ENCODE data around the gene LGALS9. TPM values are rescaled to one million over a fixed set of nuclear protein-coding genes. Genes with fewer than 3 reads are reported as not detected.
"Not testable (repeated sequence)": the region's sequence is repeated elsewhere in the genome, so short reads cannot be mapped to it uniquely, and the experiment has no call there.

Gene LGALS9
- total RNA-seq, 1 donor from 2014 or later: 9.4 TPM

- Histone ChIP-seq H3K79me2 (ENCODE audit: insufficient read depth, low read length) (no peaks in the 10 kb centered on the region), H3K4me1 (ENCODE audit: insufficient read depth, low read length) (no peaks in the 10 kb centered on the region), H3K4me2 (ENCODE audit: low read length) (no peak overlapping the region), H3K4me3 (ENCODE audit: insufficient read depth, low read depth, low read length) (no peak overlapping the region), H3K27ac (ENCODE audit: low read depth, low read length) (no peak overlapping the region), H3K27me3 (ENCODE audit: insufficient read depth, low read length) (no peaks in the 10 kb centered on the region), H3K9me3 (ENCODE audit: insufficient read depth, low read depth, low read length) (no peaks in the 10 kb centered on the region), H4K20me1 (ENCODE audit: insufficient read depth, low read length) (no peaks in the 10 kb centered on the region), H2AFZ (ENCODE audit: low read depth, low read length) (no peak overlapping the region), H3K9ac (ENCODE audit: low read length) (no peak overlapping the region), H3K36me3 (ENCODE audit: insufficient read depth, low read length) (no peaks in the 10 kb centered on the region)
- no peaks in the 10 kb centered on the region for H3K4me1 Mint-ChIP-seq (ENCODE audit: low read depth, unreplicated experiment)
- TF ChIP-seq CTCF (IDR thresholded peaks at IDR 0.05; ENCODE audit: insufficient read depth, low read depth, low read length): no peak
- TF ChIP-seq EZH2 (IDR thresholded peaks at IDR 0.05; ENCODE audit: insufficient read depth, low read length): no peak
- H3K27me3 Mint-ChIP-seq (ENCODE audit: low read depth, unreplicated experiment): peaks cover 37% of the 10 kb centered on the region
- H3K4me3 Mint-ChIP-seq (ENCODE audit: unreplicated experiment): no peak overlapping the region
- H3K9me3 Mint-ChIP-seq (ENCODE audit: unreplicated experiment): no peaks in the 10 kb centered on the region
- no peak overlapping the region for H3K27ac Mint-ChIP-seq (ENCODE audit: unreplicated experiment)
- DNase-seq (ENCODE audit: low read depth) (no peak), FAIRE-seq (no peak)
- H3K36me3 Mint-ChIP-seq (ENCODE audit: low read depth, unreplicated experiment): no peaks in the 10 kb centered on the region
Observed at GRCh38 chr17:27663936-27664605, 33.1 kb downstream of the LGALS9 start.

- peaks cover 38% of the 10 kb centered on the region for H3K27me3 Mint-ChIP-seq (ENCODE audit: low read depth, unreplicated experiment)
- H3K9me3 ChIP-seq (ENCODE audit: insufficient read depth, low read depth, low read length): no peaks in the 10 kb centered on the region
- H3K4me1 ChIP-seq (ENCODE audit: insufficient read depth, low read length): no peaks in the 10 kb centered on the region
- H3K4me3 Mint-ChIP-seq (ENCODE audit: unreplicated experiment): no peak overlapping the region
- H3K36me3 Mint-ChIP-seq (ENCODE audit: low read depth, unreplicated experiment): no peaks in the 10 kb centered on the region
- no peak overlapping the region for H3K27ac Mint-ChIP-seq (ENCODE audit: unreplicated experiment)
- H3K79me2 ChIP-seq (ENCODE audit: insufficient read depth, low read length): no peaks in the 10 kb centered on the region
- H3K27ac ChIP-seq (ENCODE audit: low read depth, low read length): no peak overlapping the region
- no peak for TF ChIP-seq CTCF (IDR thresholded peaks at IDR 0.05; ENCODE audit: insufficient read depth, low read depth, low read length)
- TF ChIP-seq EZH2 (IDR thresholded peaks at IDR 0.05; ENCODE audit: insufficient read depth, low read length): no peak
- DNase-seq (ENCODE audit: low read depth): no peak
- H3K9ac ChIP-seq (ENCODE audit: low read length): no peak overlapping the region
- H3K4me1 Mint-ChIP-seq (ENCODE audit: low read depth, unreplicated experiment): no peaks in the 10 kb centered on the region
- FAIRE-seq: no peak
- H3K9me3 Mint-ChIP-seq (ENCODE audit: unreplicated experiment): no peaks in the 10 kb centered on the region
- no peaks in the 10 kb centered on the region for H3K36me3 ChIP-seq (ENCODE audit: insufficient read depth, low read length)
- no peaks in the 10 kb centered on the region for H4K20me1 ChIP-seq (ENCODE audit: insufficient read depth, low read length)
- no peak overlapping the region for H3K4me2 ChIP-seq (ENCODE audit: low read length)
- H2AFZ ChIP-seq (ENCODE audit: low read depth, low read length): no peak overlapping the region
- H3K4me3 ChIP-seq (ENCODE audit: insufficient read depth, low read depth, low read length): no peak overlapping the region
- H3K27me3 ChIP-seq (ENCODE audit: insufficient read depth, low read length): no peaks in the 10 kb centered on the region
Observed at GRCh38 chr17:27664606-27664965, 33.6 kb downstream of the LGALS9 start.

- H3K79me2 ChIP-seq (ENCODE audit: insufficient read depth, low read length): no peaks in the 10 kb centered on the region
- FAIRE-seq (no peak), DNase-seq (ENCODE audit: low read depth) (no peak)
- no peaks in the 10 kb centered on the region for H3K4me1 ChIP-seq (ENCODE audit: insufficient read depth, low read length)
- H3K27me3 ChIP-seq (ENCODE audit: insufficient read depth, low read length): no peaks in the 10 kb centered on the region
- H4K20me1 ChIP-seq (ENCODE audit: insufficient read depth, low read length): no peaks in the 10 kb centered on the region
- TF ChIP-seq EZH2 (IDR thresholded peaks at IDR 0.05; ENCODE audit: insufficient read depth, low read length): no peak
- TF ChIP-seq CTCF (IDR thresholded peaks at IDR 0.05; ENCODE audit: insufficient read depth, low read depth, low read length): no peak
- no peaks in the 10 kb centered on the region for H3K36me3 Mint-ChIP-seq (ENCODE audit: low read depth, unreplicated experiment)
- no peaks in the 10 kb centered on the region for H3K36me3 ChIP-seq (ENCODE audit: insufficient read depth, low read length)
- H3K9ac ChIP-seq (ENCODE audit: low read length): no peak overlapping the region
- H3K4me3 Mint-ChIP-seq (ENCODE audit: unreplicated experiment): no peak overlapping the region
- H3K27ac ChIP-seq (ENCODE audit: low read depth, low read length): no peak overlapping the region
- no peak overlapping the region for H3K4me3 ChIP-seq (ENCODE audit: insufficient read depth, low read depth, low read length)
- no peak overlapping the region for H2AFZ ChIP-seq (ENCODE audit: low read depth, low read length)
- H3K9me3 ChIP-seq (ENCODE audit: insufficient read depth, low read depth, low read length): no peaks in the 10 kb centered on the region
- no peak overlapping the region for H3K27ac Mint-ChIP-seq (ENCODE audit: unreplicated experiment)
- H3K9me3 Mint-ChIP-seq (ENCODE audit: unreplicated experiment): no peaks in the 10 kb centered on the region
- no peak overlapping the region for H3K4me2 ChIP-seq (ENCODE audit: low read length)
- H3K27me3 Mint-ChIP-seq (ENCODE audit: low read depth, unreplicated experiment): peaks cover 45% of the 10 kb centered on the region
- no peaks in the 10 kb centered on the region for H3K4me1 Mint-ChIP-seq (ENCODE audit: low read depth, unreplicated experiment)
Observed at GRCh38 chr17:27665549-27665948, 34.6 kb downstream of the LGALS9 start.

- H3K36me3 Mint-ChIP-seq (ENCODE audit: low read depth, unreplicated experiment); H3K4me3 Mint-ChIP-seq (ENCODE audit: unreplicated experiment); H3K9me3 ChIP-seq (ENCODE audit: insufficient read depth, low read depth, low read length); H2AFZ ChIP-seq (ENCODE audit: low read depth, low read length); H3K4me1 ChIP-seq (ENCODE audit: insufficient read depth, low read length); H3K9me3 Mint-ChIP-seq (ENCODE audit: unreplicated experiment); H3K79me2 ChIP-seq (ENCODE audit: insufficient read depth, low read length); H3K36me3 ChIP-seq (ENCODE audit: insufficient read depth, low read length); FAIRE-seq; DNase-seq (ENCODE audit: low read depth); H3K27ac Mint-ChIP-seq (ENCODE audit: unreplicated experiment); H3K4me3 ChIP-seq (ENCODE audit: insufficient read depth, low read depth, low read length); H3K27me3 ChIP-seq (ENCODE audit: insufficient read depth, low read length); H4K20me1 ChIP-seq (ENCODE audit: insufficient read depth, low read length); H3K27ac ChIP-seq (ENCODE audit: low read depth, low read length); H3K4me1 Mint-ChIP-seq (ENCODE audit: low read depth, unreplicated experiment); H3K4me2 ChIP-seq (ENCODE audit: low read length); H3K9ac ChIP-seq (ENCODE audit: low read length): not testable (repeated sequence)
- peaks cover 50% of the 10 kb centered on the region for H3K27me3 Mint-ChIP-seq (ENCODE audit: low read depth, unreplicated experiment)
Observed at GRCh38 chr17:27666270-27666669, 35.3 kb downstream of the LGALS9 start.
